ENCODE measurements around the gene FOXO1.

Gene FOXO1

GRCh38 chr13:40536443-40537113 lies 129.9 kb downstream of the FOXO1 start:
- peaks cover 6% of the 10 kb centered on the region for H3K4me1 ChIP-seq (ENCODE audit: control insufficient read depth, insufficient read depth, low read length)
- H3K27ac ChIP-seq (ENCODE audit: low read depth, low read length): no peak overlapping the region
- no peak overlapping the region for H3K9ac ChIP-seq (ENCODE audit: low read length)
- H3K36me3 ChIP-seq (ENCODE audit: control insufficient read depth, insufficient read depth, low read length): no peaks in the 10 kb centered on the region
- H3K4me3 ChIP-seq (ENCODE audit: low read length): no peak overlapping the region
- H3K27me3 ChIP-seq (ENCODE audit: control insufficient read depth, insufficient read depth, low read length): no peaks in the 10 kb centered on the region

GRCh38 chr13:40535345-40535836 lies 131.1 kb downstream of the FOXO1 start:
- Histone ChIP-seq H3K27me3 (ENCODE audit: control insufficient read depth, insufficient read depth, low read length) (no peaks in the 10 kb centered on the region), H3K9ac (ENCODE audit: low read length) (no peak overlapping the region), H3K27ac (ENCODE audit: low read depth, low read length) (no peak overlapping the region), H3K36me3 (ENCODE audit: control insufficient read depth, insufficient read depth, low read length) (no peaks in the 10 kb centered on the region), H3K4me1 (ENCODE audit: control insufficient read depth, insufficient read depth, low read length) (peaks cover 6% of the 10 kb centered on the region), H3K4me3 (ENCODE audit: low read length) (no peak overlapping the region)

- no peaks in the 10 kb centered on the region for H3K36me3 ChIP-seq (ENCODE audit: control insufficient read depth, insufficient read depth, low read length)
- no peaks in the 10 kb centered on the region for H3K4me1 ChIP-seq (ENCODE audit: control insufficient read depth, insufficient read depth, low read length)
- H3K27me3 ChIP-seq (ENCODE audit: control insufficient read depth, insufficient read depth, low read length): no peaks in the 10 kb centered on the region
- no peak overlapping the region for H3K4me3 ChIP-seq (ENCODE audit: low read length)
- H3K27ac ChIP-seq (ENCODE audit: low read depth, low read length): no peak overlapping the region
- no peak overlapping the region for H3K9ac ChIP-seq (ENCODE audit: low read length)
These were observed 132.0 kb downstream of the FOXO1 start for GRCh38 chr13:40534456-40534855.

DNA sequence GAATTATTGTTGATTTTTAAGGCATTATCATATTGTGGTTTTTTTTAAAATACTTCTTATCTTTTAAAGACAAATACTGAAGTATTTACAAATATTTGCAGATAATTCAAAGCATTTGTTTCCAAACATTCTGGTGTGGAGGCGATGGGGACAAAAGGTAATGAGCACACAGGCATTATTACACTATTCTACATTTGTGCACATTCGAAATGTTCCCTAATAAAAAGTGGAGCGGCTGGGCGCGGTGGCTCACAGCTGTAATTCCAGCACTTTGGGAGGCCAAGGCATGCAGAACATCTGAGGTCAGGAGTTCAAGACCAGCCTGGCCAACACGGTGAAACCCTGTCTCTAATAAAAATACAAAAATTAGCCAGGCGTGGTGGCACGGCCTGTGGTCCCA lies 133.4 kb downstream of the FOXO1 start:
- Histone ChIP-seq H3K9ac (ENCODE audit: low read length) (no peak overlapping the region), H3K36me3 (ENCODE audit: control insufficient read depth, insufficient read depth, low read length) (no peaks in the 10 kb centered on the region), H3K4me1 (ENCODE audit: control insufficient read depth, insufficient read depth, low read length) (no peaks in the 10 kb centered on the region), H3K4me3 (ENCODE audit: low read length) (no peak overlapping the region), H3K27me3 (ENCODE audit: control insufficient read depth, insufficient read depth, low read length) (no peaks in the 10 kb centered on the region), H3K27ac (ENCODE audit: low read depth, low read length) (no peak overlapping the region)

GRCh38 chr13:40530961-40531360 lies 135.5 kb downstream of the FOXO1 start:
- Histone ChIP-seq H3K9ac (ENCODE audit: low read length) (no peak overlapping the region), H3K27ac (ENCODE audit: low read depth, low read length) (no peak overlapping the region)

DNA sequence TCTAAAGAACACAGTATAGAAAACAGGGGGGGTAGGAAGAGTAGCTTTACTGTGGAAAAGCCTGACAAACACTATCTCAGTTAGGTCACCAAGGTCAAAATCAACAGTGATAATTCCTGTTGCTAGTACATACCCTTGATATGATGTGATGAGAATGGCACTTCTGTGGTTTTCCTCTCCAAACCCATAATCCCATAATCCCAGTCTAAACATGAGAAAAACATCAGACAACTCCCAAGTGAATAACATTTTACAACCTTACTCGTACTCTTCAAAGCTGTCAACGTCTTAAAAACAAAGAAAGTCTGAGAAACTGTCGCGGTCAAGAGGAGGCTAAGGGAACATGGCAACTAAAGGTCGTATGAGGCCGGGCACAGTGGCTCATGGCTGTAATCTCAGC lies 137.6 kb downstream of the FOXO1 start:
- H3K36me3 ChIP-seq (ENCODE audit: control insufficient read depth, insufficient read depth, low read length): no peaks in the 10 kb centered on the region
- no peaks in the 10 kb centered on the region for H3K27me3 ChIP-seq (ENCODE audit: control insufficient read depth, insufficient read depth, low read length)
- no peak overlapping the region for H3K9ac ChIP-seq (ENCODE audit: low read length)
- H3K27ac ChIP-seq (ENCODE audit: low read depth, low read length): no peak overlapping the region
- H3K4me1 ChIP-seq (ENCODE audit: control insufficient read depth, insufficient read depth, low read length): no peaks in the 10 kb centered on the region
- H3K4me3 ChIP-seq (ENCODE audit: low read length): no peak overlapping the region

More at GRCh38 chr13:40530961-40531360, 135.5 kb downstream of the FOXO1 start:
- Histone ChIP-seq H3K4me1 (ENCODE audit: control insufficient read depth, insufficient read depth, low read length) (no peaks in the 10 kb centered on the region), H3K27me3 (ENCODE audit: control insufficient read depth, insufficient read depth, low read length) (no peaks in the 10 kb centered on the region), H3K4me3 (ENCODE audit: low read length) (no peak overlapping the region), H3K36me3 (ENCODE audit: control insufficient read depth, insufficient read depth, low read length) (no peaks in the 10 kb centered on the region)

- H3K27ac ChIP-seq (ENCODE audit: low read depth, low read length): no peak overlapping the region
- no peaks in the 10 kb centered on the region for H3K36me3 ChIP-seq (ENCODE audit: control insufficient read depth, insufficient read depth, low read length)
- no peaks in the 10 kb centered on the region for H3K27me3 ChIP-seq (ENCODE audit: control insufficient read depth, insufficient read depth, low read length)
- no peak overlapping the region for H3K9ac ChIP-seq (ENCODE audit: low read length)
- no peaks in the 10 kb centered on the region for H3K4me1 ChIP-seq (ENCODE audit: control insufficient read depth, insufficient read depth, low read length)
- H3K4me3 ChIP-seq (ENCODE audit: low read length): no peak overlapping the region
These were observed 138.5 kb downstream of the FOXO1 start for GRCh38 chr13:40527914-40528313.

DNA sequence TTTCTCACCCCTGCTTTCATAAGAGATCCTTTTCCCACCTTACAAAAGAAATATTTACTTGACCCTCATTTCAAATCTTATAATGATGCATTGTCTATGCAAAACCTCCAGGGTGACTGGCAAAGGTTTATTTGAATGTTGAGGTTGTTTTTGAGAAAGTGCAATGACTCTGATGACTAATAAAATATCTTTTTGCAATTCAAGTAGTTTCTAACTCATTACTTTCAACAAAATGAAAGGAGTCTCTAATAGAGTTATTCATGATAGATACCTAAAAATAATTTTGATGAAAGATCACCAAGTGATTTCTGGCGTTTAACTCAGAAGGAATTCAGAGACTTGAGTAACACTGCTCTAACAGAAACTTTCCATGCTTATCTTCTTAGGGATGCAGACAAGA lies 144.2 kb downstream of the FOXO1 start:
- no peak overlapping the region for H3K27ac ChIP-seq (ENCODE audit: low read depth, low read length)
- no peak overlapping the region for H3K4me3 ChIP-seq (ENCODE audit: low read length)
- no peaks in the 10 kb centered on the region for H3K27me3 ChIP-seq (ENCODE audit: control insufficient read depth, insufficient read depth, low read length)
- H3K36me3 ChIP-seq (ENCODE audit: control insufficient read depth, insufficient read depth, low read length): no peaks in the 10 kb centered on the region
- H3K9ac ChIP-seq (ENCODE audit: low read length): no peak overlapping the region
- H3K4me1 ChIP-seq (ENCODE audit: control insufficient read depth, insufficient read depth, low read length): no peaks in the 10 kb centered on the region

DNA sequence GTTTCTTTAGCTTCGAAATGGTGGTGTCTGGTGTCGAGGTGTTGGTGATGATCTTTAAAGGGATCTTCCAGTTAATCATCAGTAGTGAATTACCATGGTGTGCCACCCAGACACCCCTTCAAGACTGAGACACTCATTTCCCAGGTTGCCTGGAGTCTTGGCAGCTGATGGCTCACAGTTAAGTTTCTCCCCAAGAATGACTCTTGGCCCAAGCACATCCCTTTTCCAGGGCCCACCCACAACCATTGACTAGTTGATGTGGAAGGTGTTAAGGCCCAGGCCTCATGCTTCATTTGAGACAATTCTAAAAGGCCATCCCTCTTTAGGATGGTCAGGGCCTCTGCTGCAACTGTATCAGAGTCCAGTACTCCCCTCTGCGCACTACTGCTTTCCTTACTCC lies 145.5 kb downstream of the FOXO1 start:
- Histone ChIP-seq H3K4me3 (ENCODE audit: low read length) (no peak overlapping the region), H3K36me3 (ENCODE audit: control insufficient read depth, insufficient read depth, low read length) (no peaks in the 10 kb centered on the region), H3K27me3 (ENCODE audit: control insufficient read depth, insufficient read depth, low read length) (no peaks in the 10 kb centered on the region), H3K9ac (ENCODE audit: low read length) (no peak overlapping the region), H3K27ac (ENCODE audit: low read depth, low read length) (no peak overlapping the region), H3K4me1 (ENCODE audit: control insufficient read depth, insufficient read depth, low read length) (no peaks in the 10 kb centered on the region)

- Histone ChIP-seq H3K4me1 (ENCODE audit: control insufficient read depth, insufficient read depth, low read length) (no peaks in the 10 kb centered on the region), H3K4me3 (ENCODE audit: low read length) (no peak overlapping the region), H3K36me3 (ENCODE audit: control insufficient read depth, insufficient read depth, low read length) (no peaks in the 10 kb centered on the region), H3K27me3 (ENCODE audit: control insufficient read depth, insufficient read depth, low read length) (no peaks in the 10 kb centered on the region), H3K27ac (ENCODE audit: low read depth, low read length) (no peak overlapping the region), H3K9ac (ENCODE audit: low read length) (no peak overlapping the region)
These were observed 146.8 kb downstream of the FOXO1 start for GRCh38 chr13:40519637-40520036.

- Histone ChIP-seq H3K27me3 (ENCODE audit: control insufficient read depth, insufficient read depth, low read length) (no peaks in the 10 kb centered on the region), H3K9ac (ENCODE audit: low read length) (no peak overlapping the region), H3K36me3 (ENCODE audit: control insufficient read depth, insufficient read depth, low read length) (no peaks in the 10 kb centered on the region), H3K4me3 (ENCODE audit: low read length) (no peak overlapping the region), H3K4me1 (ENCODE audit: control insufficient read depth, insufficient read depth, low read length) (no peaks in the 10 kb centered on the region), H3K27ac (ENCODE audit: low read depth, low read length) (no peak overlapping the region)
These were observed 148.0 kb downstream of the FOXO1 start for GRCh38 chr13:40518481-40518882.

GRCh38 chr13:40517486-40518480 lies 148.7 kb downstream of the FOXO1 start:
- no peak overlapping the region for H3K27ac ChIP-seq (ENCODE audit: low read depth, low read length)
- H3K9ac ChIP-seq (ENCODE audit: low read length): no peak overlapping the region
- H3K4me3 ChIP-seq (ENCODE audit: low read length): no peak overlapping the region
- no peaks in the 10 kb centered on the region for H3K4me1 ChIP-seq (ENCODE audit: control insufficient read depth, insufficient read depth, low read length)
- H3K36me3 ChIP-seq (ENCODE audit: control insufficient read depth, insufficient read depth, low read length): no peaks in the 10 kb centered on the region
- H3K27me3 ChIP-seq (ENCODE audit: control insufficient read depth, insufficient read depth, low read length): no peaks in the 10 kb centered on the region

Data from rectal smooth muscle tissue (tissue), 1 donor.